Right hindlimb (tissue), 1 donor: ENCODE measurements around the gene B3GAT3.
A peak's percentile ranks its signal among the peaks of the same experiment; 100 is the strongest.
"Not testable (repeated sequence)": the region's sequence is repeated elsewhere in the genome, so short reads cannot be mapped to it uniquely, and the experiment has no call there.

ENCODE experiments used
- DNase-seq: peaks from one replicate; pipeline ENCODE4 v3.0.0-alpha.2; 2018

Gene B3GAT3

GRCh38 chr11:62575156-62575555 is 46.6 kb downstream of the B3GAT3 start:
- peak; percentile 38 for DNase-seq

- DNase-seq: peak; percentile 66
Observed at GRCh38 chr11:62574363-62575071, 47.3 kb downstream of the B3GAT3 start.

GRCh38 chr11:62573592-62574362 is 48.0 kb downstream of the B3GAT3 start, which contains the start of gene EEF1G:
Gene EEF1G, minus strand, starts transcription at chr11:62573891. Its CDS starts 49 bp downstream, at chr11:62573842.
- peak; percentile 100 for DNase-seq

- DNase-seq: no peak
Observed at GRCh38 chr11:62573006-62573591, 48.7 kb downstream of the B3GAT3 start.

GRCh38 chr11:62572431-62572830 is 49.4 kb downstream of the B3GAT3 start:
- no peak for DNase-seq

- DNase-seq: not testable (repeated sequence)
Observed at GRCh38 chr11:62571493-62571892, 50.3 kb downstream of the B3GAT3 start.

- DNase-seq: not testable (repeated sequence)
Observed at GRCh38 chr11:62570903-62571302, 50.9 kb downstream of the B3GAT3 start.

- DNase-seq: no peak
Observed at GRCh38 chr11:62569611-62570010, 52.2 kb downstream of the B3GAT3 start.

GRCh38 chr11:62567018-62567633 is 54.7 kb downstream of the B3GAT3 start:
- no peak for DNase-seq

GRCh38 chr11:62566247-62566646 is 55.5 kb downstream of the B3GAT3 start:
- no peak for DNase-seq
